H9 (cell line): Measurements from ENCODE around the gene ABCF2. TPM values are rescaled to one million over a fixed set of nuclear protein-coding genes. Genes with fewer than 3 reads are reported as not detected.

Source experiments
- DNase-seq: peaks from one replicate; pipeline ENCODE4 v3.0.0-alpha.2; 2017
- H2AFZ ChIP-seq: one replicate; pipeline ENCODE4 v1.6.1; 2013; ENCODE audit warnings: mild to moderate bottlenecking, low read length, control low read depth, moderate library complexity
- H2AK5ac ChIP-seq: 2 replicates; pipeline ENCODE4 v1.6.1; 2013; ENCODE audit warnings: low read length, control low read depth, mixed read lengths; ENCODE audit not compliant: insufficient read length
- H2BK120ac ChIP-seq: one replicate; pipeline ENCODE4 v1.6.1; 2013; ENCODE audit warnings: low read depth, mild to moderate bottlenecking, low read length, control low read depth, inconsistent platforms; ENCODE audit not compliant: poor library complexity, severe bottlenecking
- H2BK12ac ChIP-seq: 2 replicates; pipeline ENCODE4 v1.6.1; 2013; ENCODE audit warnings: low read length, control low read depth, mixed read lengths, low read depth; ENCODE audit not compliant: insufficient read length
- H2BK15ac ChIP-seq: 2 replicates; pipeline ENCODE4 v1.6.1; 2013; ENCODE audit warnings: low read depth, low read length, control low read depth
- H2BK20ac ChIP-seq: one replicate; pipeline ENCODE4 v1.6.1; 2013; ENCODE audit warnings: low read depth, mild to moderate bottlenecking, low read length, control low read depth, inconsistent platforms; ENCODE audit not compliant: poor library complexity, severe bottlenecking
- H2BK5ac ChIP-seq: 2 replicates; pipeline ENCODE4 v1.6.1; 2013; ENCODE audit warnings: low read length, control low read depth, mixed read lengths; ENCODE audit not compliant: insufficient read length
- H3K14ac ChIP-seq: 2 replicates; pipeline ENCODE4 v1.6.1; 2013; ENCODE audit warnings: low read length, control low read depth; ENCODE audit not compliant: insufficient read depth
- H3K18ac ChIP-seq: 2 replicates; pipeline ENCODE4 v1.6.1; 2013; ENCODE audit warnings: low read depth, mild to moderate bottlenecking, mixed read lengths, low read length, control low read depth; ENCODE audit not compliant: insufficient read length
- H3K23ac ChIP-seq: 2 replicates; pipeline ENCODE4 v1.6.1; 2013; ENCODE audit warnings: low read length, control low read depth, mixed read lengths, low read depth; ENCODE audit not compliant: insufficient read length
- H3K23me2 ChIP-seq: 2 replicates; pipeline ENCODE4 v1.6.1; 2013; ENCODE audit warnings: low read depth, mild to moderate bottlenecking, mixed read lengths, low read length, control low read depth; ENCODE audit not compliant: insufficient read length, poor library complexity, severe bottlenecking
- H3K27ac ChIP-seq: 2 replicates; pipeline ENCODE4 v1.5.1; 2013; ENCODE audit warnings: low read length, control low read depth, mixed read lengths, low read depth; ENCODE audit not compliant: insufficient read length
- H3K27me3 ChIP-seq: 2 replicates; pipeline ENCODE4 v1.6.1; 2013; ENCODE audit warnings: low read length, control low read depth, inconsistent platforms; ENCODE audit not compliant: insufficient read depth
- H3K4ac ChIP-seq: 2 replicates; pipeline ENCODE4 v1.6.1; 2013; ENCODE audit warnings: low read depth, mild to moderate bottlenecking, control low read depth, inconsistent platforms, low read length, moderate library complexity
- H3K4me1 ChIP-seq: 2 replicates; pipeline ENCODE4 v1.6.1; 2013; ENCODE audit warnings: low read length, control low read depth, inconsistent platforms; ENCODE audit not compliant: insufficient read depth
- H3K4me2 ChIP-seq: 2 replicates; pipeline ENCODE4 v1.6.1; 2013; ENCODE audit warnings: low read length, control low read depth, mixed read lengths; ENCODE audit not compliant: insufficient read length, insufficient read depth
- H3K56ac ChIP-seq: 2 replicates; pipeline ENCODE4 v1.6.1; 2013; ENCODE audit warnings: low read depth, mild to moderate bottlenecking, mixed read lengths, low read length, control low read depth; ENCODE audit not compliant: insufficient read length
- H3K79me1 ChIP-seq: 2 replicates; pipeline ENCODE4 v1.6.1; 2013; ENCODE audit warnings: low read depth, mild to moderate bottlenecking, moderate library complexity, low read length, control low read depth, inconsistent platforms; ENCODE audit not compliant: insufficient read depth, poor library complexity, severe bottlenecking
- H3K79me2 ChIP-seq: 2 replicates; pipeline ENCODE4 v1.6.1; 2013; ENCODE audit warnings: low read length, control low read depth, inconsistent platforms; ENCODE audit not compliant: insufficient read depth
- H3K9ac ChIP-seq: 2 replicates; pipeline ENCODE4 v1.6.1; 2013; ENCODE audit warnings: low read length, control low read depth, mixed read lengths; ENCODE audit not compliant: insufficient read length; ENCODE audit errors: extremely low read depth
- H3K9me3 ChIP-seq: one replicate; pipeline ENCODE4 v1.6.1; 2013; ENCODE audit warnings: low read depth, low read length, inconsistent platforms; ENCODE audit not compliant: control insufficient read depth
- H3T11ph ChIP-seq: one replicate; pipeline ENCODE4 v1.6.1; 2013; ENCODE audit warnings: mild to moderate bottlenecking, low read length, control low read depth, inconsistent platforms
- H4K20me1 ChIP-seq: one replicate; pipeline ENCODE4 v1.6.1; 2013; ENCODE audit not compliant: control insufficient read depth, insufficient read length, insufficient read depth
- H4K5ac ChIP-seq: 2 replicates; pipeline ENCODE4 v1.6.1; 2013; ENCODE audit warnings: low read depth, mild to moderate bottlenecking, mixed read lengths, low read length, control low read depth; ENCODE audit not compliant: insufficient read length
- H4K8ac ChIP-seq: replicated peaks from 2 replicates; pipeline ENCODE4 v1.6.1; 2013; ENCODE audit warnings: low read length, control low read depth, mixed read lengths, low read depth; ENCODE audit not compliant: insufficient read length
- H4K91ac ChIP-seq: 2 replicates; pipeline ENCODE4 v1.6.1; 2013; ENCODE audit warnings: low read depth, mild to moderate bottlenecking, moderate library complexity, mixed read lengths, low read length, control low read depth; ENCODE audit not compliant: insufficient read length
- H3K27ac Mint-ChIP-seq, 3 experiments: 2 replicates in 2 of 3; 3 replicates in 1 of 3; pipeline ENCODE4 v1.8.0; 2020 to 2021; ENCODE audit warnings: mixed read lengths in 3 of 3, mild to moderate bottlenecking in 1 of 3, moderate library complexity in 1 of 3
- H3K27me3 Mint-ChIP-seq: 2 replicates; pipeline ENCODE4 v1.8.0; 2021; ENCODE audit warnings: low read depth, mild to moderate bottlenecking, moderate library complexity, mixed read lengths
- H3K36me3 Mint-ChIP-seq, 3 experiments: 2 replicates in 2 of 3; 3 replicates in 1 of 3; pipeline ENCODE4 v1.8.0; 2020 to 2021; ENCODE audit warnings: low read depth in 3 of 3, mixed read lengths in 3 of 3; ENCODE audit not compliant: insufficient read depth in 1 of 3
- H3K4me1 Mint-ChIP-seq, 2 experiments: 2 replicates each; pipeline ENCODE4 v1.8.0; 2020; ENCODE audit warnings: mixed read lengths in 2 of 2
- H3K4me3 Mint-ChIP-seq, 2 experiments: 2 replicates in 1 of 2; 3 replicates in 1 of 2; pipeline ENCODE4 v1.8.0; 2020 to 2021; ENCODE audit warnings: mild to moderate bottlenecking in 2 of 2, mixed read lengths in 2 of 2, moderate library complexity in 1 of 2
- H3K9me3 Mint-ChIP-seq, 2 experiments: 2 replicates in 1 of 2; 3 replicates in 1 of 2; pipeline ENCODE4 v1.8.0; 2020; ENCODE audit warnings: mild to moderate bottlenecking in 2 of 2, mixed read lengths in 2 of 2, moderate library complexity in 1 of 2
- WGBS: extraction: QIAGEN DNeasy Blood & Tissue Kit; methylation state at CpG from one replicate; pipeline ENCODE4 v1.1.7; 2013; ENCODE audit warnings: missing lambda C conversion rate, low lambda C conversion rate, mixed read lengths; ENCODE audit not compliant: insufficient read length; ENCODE audit errors: extremely low coverage; 5-methylcytosine and 5-hydroxymethylcytosine counted together
- total RNA-seq: library from RNA; stranded (reverse); gene quantifications from 2 replicates; pipeline ENCODE4 v1.2.1, GENCODE V29; 2021
- TF ChIP-seq, protein P1 (sequence below): fragments of 200-600 bp; sonication (generic); conservative IDR thresholded peaks from 3 replicates; pipeline ENCODE4 v1.8.0; 2021; ENCODE audit warnings: antibody characterized with exemption, mild to moderate bottlenecking

The ABCF2 gene
- total RNA-seq, 1 experiment from 2014 or later = 70.1 TPM

DNA sequence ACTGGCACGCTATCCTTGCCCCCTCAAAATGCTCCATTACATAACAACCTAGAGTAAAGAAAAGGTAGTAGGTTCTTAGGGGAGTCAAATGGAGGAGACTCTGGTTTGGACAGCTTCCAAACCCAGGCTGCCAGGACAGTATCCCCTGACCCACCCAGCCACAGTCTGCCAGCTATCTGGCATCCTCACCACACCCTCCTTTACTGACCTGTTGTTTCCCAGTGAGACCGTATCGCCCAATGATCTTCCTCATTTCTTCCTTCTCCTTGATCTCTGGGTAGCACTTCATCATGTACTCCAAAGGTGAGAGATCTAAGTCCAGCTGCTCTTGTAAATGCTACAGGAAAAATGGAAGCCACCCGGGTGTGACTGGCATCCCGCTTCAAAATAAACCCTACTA lies 11.6 kb downstream of the ABCF2 start:
- H3K4me2 ChIP-seq = no peak overlapping the region
- no peak overlapping the region for H2AFZ ChIP-seq
- no peak overlapping the region for H2BK15ac ChIP-seq
- peaks cover 50 to 83% (median 65%) of the 10 kb centered on the region in 3 experiments; a peak in 6 of 7 replicates for H3K36me3 Mint-ChIP-seq
- no peaks in the 10 kb centered on the region for H3K79me1 ChIP-seq
- H3K23me2 ChIP-seq = no peaks in the 10 kb centered on the region
- no peak overlapping the region for H2BK12ac ChIP-seq
- H3K27ac Mint-ChIP-seq = no peak overlapping the region
- no peak overlapping the region for H3T11ph ChIP-seq
- H3K9ac ChIP-seq = no peak overlapping the region
- WGBS = no CpG with 5 or more reads among the region's 5 CpGs
- no peaks in the 10 kb centered on the region for H3K9me3 ChIP-seq
- no peak overlapping the region for H3K18ac ChIP-seq
- H3K9me3 Mint-ChIP-seq = no peaks in the 10 kb centered on the region
- no peak overlapping the region for H3K23ac ChIP-seq
- no peaks in the 10 kb centered on the region for H3K27me3 Mint-ChIP-seq
- no peaks in the 10 kb centered on the region for H4K20me1 ChIP-seq
- H3K79me2 ChIP-seq = no peaks in the 10 kb centered on the region
- TF ChIP-seq, protein P1, sequence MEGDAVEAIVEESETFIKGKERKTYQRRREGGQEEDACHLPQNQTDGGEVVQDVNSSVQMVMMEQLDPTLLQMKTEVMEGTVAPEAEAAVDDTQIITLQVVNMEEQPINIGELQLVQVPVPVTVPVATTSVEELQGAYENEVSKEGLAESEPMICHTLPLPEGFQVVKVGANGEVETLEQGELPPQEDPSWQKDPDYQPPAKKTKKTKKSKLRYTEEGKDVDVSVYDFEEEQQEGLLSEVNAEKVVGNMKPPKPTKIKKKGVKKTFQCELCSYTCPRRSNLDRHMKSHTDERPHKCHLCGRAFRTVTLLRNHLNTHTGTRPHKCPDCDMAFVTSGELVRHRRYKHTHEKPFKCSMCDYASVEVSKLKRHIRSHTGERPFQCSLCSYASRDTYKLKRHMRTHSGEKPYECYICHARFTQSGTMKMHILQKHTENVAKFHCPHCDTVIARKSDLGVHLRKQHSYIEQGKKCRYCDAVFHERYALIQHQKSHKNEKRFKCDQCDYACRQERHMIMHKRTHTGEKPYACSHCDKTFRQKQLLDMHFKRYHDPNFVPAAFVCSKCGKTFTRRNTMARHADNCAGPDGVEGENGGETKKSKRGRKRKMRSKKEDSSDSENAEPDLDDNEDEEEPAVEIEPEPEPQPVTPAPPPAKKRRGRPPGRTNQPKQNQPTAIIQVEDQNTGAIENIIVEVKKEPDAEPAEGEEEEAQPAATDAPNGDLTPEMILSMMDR = no peak
- H4K5ac ChIP-seq = no peak overlapping the region
- no peak overlapping the region for H2BK5ac ChIP-seq
- DNase-seq = no peak
- no peak overlapping the region for H3K4ac ChIP-seq
- H3K27me3 ChIP-seq = no peaks in the 10 kb centered on the region
- H3K4me3 Mint-ChIP-seq = no peak overlapping the region
- no peak overlapping the region for H3K27ac ChIP-seq
- H4K8ac ChIP-seq = no peak overlapping the region
- H3K14ac ChIP-seq = no peak overlapping the region
- no peak overlapping the region for H2BK120ac ChIP-seq
- peaks cover 7 to 8% of the 10 kb centered on the region in 2 experiments for H3K4me1 Mint-ChIP-seq
- peaks cover 4% of the 10 kb centered on the region; the same call in 1 of the 2 replicates for H3K4me1 ChIP-seq
- H2AK5ac ChIP-seq = no peak overlapping the region
- no peak overlapping the region for H3K56ac ChIP-seq
- no peak overlapping the region for H2BK20ac ChIP-seq
- no peak overlapping the region for H4K91ac ChIP-seq
